GM23338 (cell line): Measurements from ENCODE around the gene C2CD4A. TPM values are rescaled to one million over a fixed set of nuclear protein-coding genes. Genes with fewer than 3 reads are reported as not detected.

Source experiments
- ATAC-seq: fragments of 200-7000 bp; cut with Tn5 transposase; 3 replicates; pipeline ENCODE4 v1.9.1; 2020
- DNase-seq: peaks from one replicate; pipeline ENCODE4 v3.0.0-alpha.2; 2015; ENCODE audit warnings: low spot score
- H2AFZ ChIP-seq: fragments of 200-600 bp; sonication (generic); 2 replicates; pipeline ENCODE4 v1.8.0; 2016; ENCODE audit warnings: antibody characterized with exemption, mild to moderate bottlenecking, moderate library complexity
- H3F3A ChIP-seq: fragments of 200-600 bp; sonication (generic); replicated peaks from 2 replicates; pipeline ENCODE4 v1.8.0; 2017; ENCODE audit warnings: antibody characterized with exemption, mixed run types, low read depth
- H3K27ac ChIP-seq: fragments of 200-600 bp; sonication (generic); 2 replicates; pipeline ENCODE4 v1.6.1; 2016; ENCODE audit warnings: low read depth
- H3K27me3 ChIP-seq: fragments of 200-600 bp; sonication (generic); 2 replicates; pipeline ENCODE4 v1.8.0; 2016; ENCODE audit warnings: mild to moderate bottlenecking, mixed run types, moderate library complexity; ENCODE audit not compliant: insufficient read depth
- H3K36me3 ChIP-seq: fragments of 200-600 bp; sonication (generic); 2 replicates; pipeline ENCODE4 v1.8.0; 2016; ENCODE audit warnings: mild to moderate bottlenecking; ENCODE audit not compliant: insufficient read depth
- H3K4me1 ChIP-seq: fragments of 200-600 bp; sonication (generic); 2 replicates; pipeline ENCODE4 v1.8.0; 2016; ENCODE audit warnings: mild to moderate bottlenecking, moderate library complexity; ENCODE audit not compliant: insufficient read depth
- H3K4me2 ChIP-seq: fragments of 200-600 bp; sonication (generic); 2 replicates; pipeline ENCODE4 v1.7.1; 2017; ENCODE audit warnings: mixed run types
- H3K4me3 ChIP-seq: fragments of 200-600 bp; sonication (generic); 2 replicates; pipeline ENCODE4 v1.6.1; 2016; ENCODE audit warnings: mixed run types
- H3K79me2 ChIP-seq: fragments of 200-600 bp; sonication (generic); replicated peaks from 2 replicates; pipeline ENCODE4 v1.8.0; 2017; ENCODE audit warnings: mild to moderate bottlenecking; ENCODE audit not compliant: insufficient read depth
- H3K9me2 ChIP-seq: fragments of 200-600 bp; sonication (generic); 2 replicates; pipeline ENCODE4 v1.8.0; 2017; ENCODE audit not compliant: insufficient read depth
- H4K20me1 ChIP-seq: fragments of 200-600 bp; sonication (generic); replicated peaks from 2 replicates; pipeline ENCODE4 v1.8.0; 2017; ENCODE audit warnings: mild to moderate bottlenecking; ENCODE audit not compliant: insufficient read depth
- H3K27ac Mint-ChIP-seq: 2 replicates; pipeline ENCODE4 v1.8.0; 2020; ENCODE audit warnings: inconsistent platforms, mild to moderate bottlenecking, moderate library complexity, mixed read lengths
- H3K27me3 Mint-ChIP-seq: 3 replicates; pipeline ENCODE4 v1.8.0; 2022; ENCODE audit warnings: low read depth, mild to moderate bottlenecking, moderate library complexity, mixed read lengths, inconsistent platforms; ENCODE audit not compliant: insufficient read depth, poor library complexity
- H3K36me3 Mint-ChIP-seq: 3 replicates; pipeline ENCODE4 v1.8.0; 2021; ENCODE audit warnings: low read depth, mild to moderate bottlenecking, inconsistent platforms, moderate library complexity, mixed read lengths
- H3K4me1 Mint-ChIP-seq: 3 replicates; pipeline ENCODE4 v1.8.0; 2020; ENCODE audit warnings: mild to moderate bottlenecking, inconsistent platforms, mixed read lengths
- H3K4me3 Mint-ChIP-seq: 3 replicates; pipeline ENCODE4 v1.8.0; 2021; ENCODE audit warnings: moderate library complexity, mild to moderate bottlenecking, inconsistent platforms, mixed read lengths
- H3K9me3 Mint-ChIP-seq: 3 replicates; pipeline ENCODE4 v1.8.0; 2020; ENCODE audit warnings: moderate library complexity, mild to moderate bottlenecking, inconsistent platforms, mixed read lengths
- CREB1 ChIP-seq: fragments of 250-450 bp; sonication (Bioruptor Pico); IDR thresholded peaks from 2 replicates; pipeline ENCODE4 v1.5.0; 2020; ENCODE audit warnings: low read depth, mild to moderate bottlenecking, moderate library complexity
- EZH2 ChIP-seq: fragments of 200-600 bp; sonication (generic); IDR thresholded peaks from one replicate; pipeline ENCODE4 v1.8.0; 2017; ENCODE audit warnings: antibody characterized with exemption, mild to moderate bottlenecking, low read depth; ENCODE audit not compliant: unreplicated experiment
- EZH2phosphoT487 ChIP-seq: fragments of 200-600 bp; sonication (generic); IDR thresholded peaks from one replicate; pipeline ENCODE4 v1.8.1; 2018; ENCODE audit warnings: antibody characterized with exemption; ENCODE audit not compliant: unreplicated experiment
- JUNB ChIP-seq: IDR thresholded peaks from one replicate; pipeline ENCODE4 v1.6.1; 2016; ENCODE audit warnings: antibody characterized with exemption; ENCODE audit not compliant: unreplicated experiment
- POLR2AphosphoS5 ChIP-seq: IDR thresholded peaks from 2 replicates; pipeline ENCODE4 v1.6.1; 2016; ENCODE audit warnings: antibody characterized with exemption, low read depth
- REST ChIP-seq: IDR thresholded peaks from one replicate; pipeline ENCODE4 v1.6.1; 2018; ENCODE audit warnings: antibody characterized with exemption; ENCODE audit not compliant: unreplicated experiment
- STAT1 ChIP-seq: IDR thresholded peaks from one replicate; pipeline ENCODE4 v1.6.1; 2016; ENCODE audit warnings: antibody characterized with exemption; ENCODE audit not compliant: unreplicated experiment
- ZNF114 ChIP-seq: fragments of 250-450 bp; sonication (Bioruptor Pico); IDR thresholded peaks from 2 replicates; pipeline ENCODE4 v1.5.0; 2020; ENCODE audit warnings: mild to moderate bottlenecking, moderate library complexity
- ZNF331 ChIP-seq: fragments of 250-450 bp; sonication (Bioruptor Pico); IDR thresholded peaks from 2 replicates; pipeline ENCODE4 v1.5.0; 2020; ENCODE audit warnings: low read depth, mild to moderate bottlenecking, moderate library complexity
- ZNF462 ChIP-seq: fragments of 250-450 bp; sonication (Bioruptor Pico); IDR thresholded peaks from 2 replicates; pipeline ENCODE4 v1.5.0; 2020; ENCODE audit warnings: mild to moderate bottlenecking, moderate library complexity
- polyA plus RNA-seq: library from polyadenylated mRNA; unstranded; fragments of >200 nt; fragmentation: Nextera tagmentation; extraction: Ambion mirVana; gene quantifications from 2 replicates; pipeline ENCODE4 v1.2.1, GENCODE V29; 2016
- total RNA-seq: library from RNA; depleted of rRNA; stranded (reverse); fragments of >200 nt; shearing (Covaris generic); gene quantifications from 2 replicates; pipeline ENCODE4 v1.2.3, GENCODE V29; 2014
- TF ChIP-seq, protein P1 (sequence below), 2 experiments: fragments of 200-600 bp in 1 of 2; sonication (generic) in 1 of 2; conservative IDR thresholded peaks; 2 replicates each; pipeline versions ENCODE4 v1.5.1 to v1.6.1; 2016 to 2017; ENCODE audit warnings: antibody characterized with exemption in 2 of 2, low read depth in 2 of 2, mild to moderate bottlenecking in 2 of 2, moderate library complexity in 1 of 2

C2CD4A gene
- total and polyA plus RNA-seq, 2 experiments from 2014 or later = 0.07 TPM; not detected in 1

DNA sequence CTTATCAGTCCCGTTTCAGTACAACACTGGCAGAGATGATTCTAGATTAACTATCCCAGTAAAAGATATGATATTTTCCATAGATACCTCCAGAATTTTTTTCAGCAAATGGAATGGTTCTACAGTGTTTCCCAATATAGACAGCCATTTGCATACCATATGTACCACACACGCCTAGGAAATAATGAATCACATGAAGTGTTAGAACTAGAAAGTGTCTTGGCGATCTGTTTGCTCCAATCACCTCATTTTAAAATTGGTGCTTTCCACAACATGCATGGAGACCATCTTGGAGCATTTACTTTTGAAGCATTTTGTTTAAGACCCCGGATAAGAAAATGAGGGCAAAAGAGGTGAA lies 2.0 kb downstream of the C2CD4A start:
- Histone ChIP-seq H3K79me2 (no peaks in the 10 kb centered on the region), H2AFZ (0 out of 2 replicates have a peak overlapping the region, but pooled peaks have one; percentile 65), H3F3A (peaks cover 4% of the 10 kb centered on the region; the same call in 1 of the 2 replicates), H3K27me3 (peaks cover 62% of the 10 kb centered on the region), H3K4me3 (peak overlapping the region; percentile 54), H4K20me1 (no peaks in the 10 kb centered on the region; the same call in 1 of the 2 replicates), H3K36me3 (no peaks in the 10 kb centered on the region), H3K27ac (no peak overlapping the region), H3K4me2 (peak overlapping the region; percentile 76), H3K9me2 (no peaks in the 10 kb centered on the region), H3K4me1 (peaks cover 18% of the 10 kb centered on the region; the same call in 1 of the 2 replicates)
- Mint-ChIP-seq H3K27me3 (peaks cover 35% of the 10 kb centered on the region), H3K4me1 (peaks cover 13% of the 10 kb centered on the region), H3K4me3 (peak overlapping the region; percentile 64), H3K27ac (no peak overlapping the region), H3K9me3 (no peaks in the 10 kb centered on the region), H3K36me3 (no peaks in the 10 kb centered on the region; the same call in 2 of the 3 replicates)
- no peak for ATAC-seq
- TF ChIP-seq ZNF114 (no peak), EZH2 (peak; percentile 13)
- no peak for DNase-seq

- Histone ChIP-seq H4K20me1 (no peaks in the 10 kb centered on the region; the same call in 1 of the 2 replicates), H3K4me1 (peaks cover 18% of the 10 kb centered on the region; the same call in 1 of the 2 replicates), H3K36me3 (no peaks in the 10 kb centered on the region), H3K9me2 (no peaks in the 10 kb centered on the region), H3F3A (peaks cover 4% of the 10 kb centered on the region; the same call in 1 of the 2 replicates), H3K27me3 (peaks cover 55% of the 10 kb centered on the region), H3K4me2 (no peak overlapping the region), H3K79me2 (no peaks in the 10 kb centered on the region), H2AFZ (no peak overlapping the region), H3K27ac (no peak overlapping the region), H3K4me3 (no peak overlapping the region)
- Mint-ChIP-seq H3K9me3 (no peaks in the 10 kb centered on the region), H3K27me3 (peaks cover 33% of the 10 kb centered on the region), H3K36me3 (no peaks in the 10 kb centered on the region; the same call in 2 of the 3 replicates), H3K27ac (no peak overlapping the region), H3K4me3 (no peak overlapping the region), H3K4me1 (peaks cover 13% of the 10 kb centered on the region)
- ATAC-seq (no peak), DNase-seq (no peak)
- TF ChIP-seq ZNF462 (CRISPR knock-in tag) = no peak
- no peak for TF ChIP-seq STAT1
- TF ChIP-seq CREB1 (CRISPR knock-in tag) = no peak
- no peak for TF ChIP-seq REST
- no peak for TF ChIP-seq ZNF331 (CRISPR knock-in tag)
- TF ChIP-seq JUNB = no peak
- TF ChIP-seq, protein P1, sequence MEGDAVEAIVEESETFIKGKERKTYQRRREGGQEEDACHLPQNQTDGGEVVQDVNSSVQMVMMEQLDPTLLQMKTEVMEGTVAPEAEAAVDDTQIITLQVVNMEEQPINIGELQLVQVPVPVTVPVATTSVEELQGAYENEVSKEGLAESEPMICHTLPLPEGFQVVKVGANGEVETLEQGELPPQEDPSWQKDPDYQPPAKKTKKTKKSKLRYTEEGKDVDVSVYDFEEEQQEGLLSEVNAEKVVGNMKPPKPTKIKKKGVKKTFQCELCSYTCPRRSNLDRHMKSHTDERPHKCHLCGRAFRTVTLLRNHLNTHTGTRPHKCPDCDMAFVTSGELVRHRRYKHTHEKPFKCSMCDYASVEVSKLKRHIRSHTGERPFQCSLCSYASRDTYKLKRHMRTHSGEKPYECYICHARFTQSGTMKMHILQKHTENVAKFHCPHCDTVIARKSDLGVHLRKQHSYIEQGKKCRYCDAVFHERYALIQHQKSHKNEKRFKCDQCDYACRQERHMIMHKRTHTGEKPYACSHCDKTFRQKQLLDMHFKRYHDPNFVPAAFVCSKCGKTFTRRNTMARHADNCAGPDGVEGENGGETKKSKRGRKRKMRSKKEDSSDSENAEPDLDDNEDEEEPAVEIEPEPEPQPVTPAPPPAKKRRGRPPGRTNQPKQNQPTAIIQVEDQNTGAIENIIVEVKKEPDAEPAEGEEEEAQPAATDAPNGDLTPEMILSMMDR (conservative IDR thresholded peaks at IDR 0.05; ENCODE audit: low read depth in 2 of 2) = no peak
- TF ChIP-seq EZH2phosphoT487 = no peak
- TF ChIP-seq EZH2 = no peak
- no peak for TF ChIP-seq POLR2AphosphoS5
- no peak for TF ChIP-seq ZNF114
Observed at GRCh38 chr15:62069551-62069950, 2.8 kb downstream of the C2CD4A start.
